ENCODE measurements around the gene CNTNAP2. TPM values are rescaled to one million over a fixed set of nuclear protein-coding genes. Genes with fewer than 3 reads are reported as not detected.
A peak's percentile ranks its signal among the peaks of the same experiment; 100 is the strongest.

Gene CNTNAP2
- total and polyA plus RNA-seq, 9 of the 15 experiments (the other 6 are each of a cell fraction or from before 2014, with no cell fraction given): 0.04 to 0.62 (median 0.09) TPM; not detected in 4

- no TSS peak for BruUV-seq (replicated peaks)
- H3K4me3 ChIP-seq: no peak overlapping the region
- CTCF ChIA-PET (ENCODE audit: low intra/inter-chr PET ratio): no interaction called here
- DNase-seq (ENCODE audit: extremely low read depth in 1 of 4, low spot score in 3 of 4): no peak
- WGBS (ENCODE audit: insufficient coverage, low coverage, missing lambda C conversion rate): 1% methylated on average over 11 of the region's 11 CpGs
- H4K20me1 ChIP-seq (replicated peaks; ENCODE audit: control insufficient read depth, insufficient read depth, low read length): no peaks in the 10 kb centered on the region
- H3K4me1 ChIP-seq (replicated peaks in 1 of 2; ENCODE audit: control insufficient read depth in 2 of 2, insufficient read depth in 2 of 2, low read length in 2 of 2): peaks cover 0 to 3% of the 10 kb centered on the region in 2 experiments; a peak in 1 of 5 replicates
- no peaks in the 10 kb centered on the region for H3K36me3 ChIP-seq (ENCODE audit: control insufficient read depth, insufficient read depth, low read length)
- H3K4me2 ChIP-seq (ENCODE audit: insufficient read depth, low read length): no peak overlapping the region
- peaks cover 0 to 5% of the 10 kb centered on the region in 2 experiments; a peak in 1 of 5 replicates for H3K27me3 ChIP-seq (ENCODE audit: control insufficient read depth in 2 of 2, insufficient read depth in 2 of 2, low read length in 2 of 2)
- 0 out of 2 replicates have a peak overlapping the region, but pooled peaks have one; percentile 10 for H2AFZ ChIP-seq (ENCODE audit: low read depth, low read length)
- H3K9ac ChIP-seq (ENCODE audit: insufficient read depth in 1 of 2, low read depth in 2 of 2, low read length in 2 of 2): no peak overlapping the region
- H3K79me2 ChIP-seq (ENCODE audit: control insufficient read depth, insufficient read depth, low read length): no peaks in the 10 kb centered on the region
- intact Hi-C loops (cut with micrococcal nuclease): no loop called here
- no peaks in the 10 kb centered on the region for H3K9me3 ChIP-seq (replicated peaks; ENCODE audit: control insufficient read depth, insufficient read depth, low read depth, low read length)
- in situ Hi-C loops (cut with MboI): no loop called here
- no peak for ATAC-seq
- FAIRE-seq: no peak
- H3K27ac ChIP-seq (ENCODE audit: extremely low read depth, low read depth, low read length): no peak overlapping the region
- POLR2A ChIA-PET: interaction anchor here (1.0 to 1.4 kb wide), 2 partner anchors 9 to 10 kb away, joined by 3 read pairs; no protein-coding TSS in a partner anchor
- H3K9me1 ChIP-seq (ENCODE audit: control insufficient read depth, insufficient read depth, low read length): no peaks in the 10 kb centered on the region
- TF ChIP-seq DPF2 (IDR thresholded peaks at IDR 0.05) (no peak), XRCC5 (IDR thresholded peaks at IDR 0.05; ENCODE audit: low read depth, low read length) (no peak)
These were observed 2186.9 kb downstream of the CNTNAP2 start for GRCh38 chr7:148303295-148304082.

GRCh38 chr7:148304083-148304335, 2187.4 kb downstream of the CNTNAP2 start:
- ChIA-PET CTCF (ENCODE audit: low intra/inter-chr PET ratio) (no interaction called here), POLR2A (interaction anchor here (0.6 to 1.4 kb wide), 2 partner anchors 11 to 259 kb away, joined by 3 to 4 read pairs; no protein-coding TSS in a partner anchor)
- Histone ChIP-seq H3K36me3 (ENCODE audit: control insufficient read depth, insufficient read depth, low read length) (no peaks in the 10 kb centered on the region), H3K4me3 (no peak overlapping the region), H3K9ac (ENCODE audit: insufficient read depth in 1 of 2, low read depth in 2 of 2, low read length in 2 of 2) (no peak overlapping the region), H3K9me3 (replicated peaks; ENCODE audit: control insufficient read depth, insufficient read depth, low read depth, low read length) (no peaks in the 10 kb centered on the region), H4K20me1 (replicated peaks; ENCODE audit: control insufficient read depth, insufficient read depth, low read length) (no peaks in the 10 kb centered on the region), H3K27ac (ENCODE audit: extremely low read depth, low read depth, low read length) (no peak overlapping the region), H3K9me1 (ENCODE audit: control insufficient read depth, insufficient read depth, low read length) (no peaks in the 10 kb centered on the region), H3K27me3 (ENCODE audit: control insufficient read depth in 2 of 2, insufficient read depth in 2 of 2, low read length in 2 of 2) (peaks cover 0 to 5% of the 10 kb centered on the region in 2 experiments; a peak in 1 of 5 replicates), H3K4me2 (ENCODE audit: insufficient read depth, low read length) (no peak overlapping the region), H3K4me1 (replicated peaks in 1 of 2; ENCODE audit: control insufficient read depth in 2 of 2, insufficient read depth in 2 of 2, low read length in 2 of 2) (peaks cover 0 to 3% of the 10 kb centered on the region in 2 experiments; a peak in 1 of 5 replicates), H2AFZ (ENCODE audit: low read depth, low read length) (0 out of 2 replicates have a peak overlapping the region, but pooled peaks have one; percentile 10), H3K79me2 (ENCODE audit: control insufficient read depth, insufficient read depth, low read length) (no peaks in the 10 kb centered on the region)
- in situ Hi-C loops (cut with MboI): no loop called here
- DNase-seq (ENCODE audit: extremely low read depth in 1 of 4, low spot score in 3 of 4): no peak
- FAIRE-seq: no peak
- TF ChIP-seq NBN (IDR thresholded peaks at IDR 0.05; ENCODE audit: low read depth): no peak
- no peak for TF ChIP-seq ZBTB17 (CRISPR knock-in tag; IDR thresholded peaks at IDR 0.05)
- no peak for TF ChIP-seq ZNF175 (CRISPR knock-in tag; IDR thresholded peaks at IDR 0.05; ENCODE audit: low read depth)
- no peak for TF ChIP-seq MYBL2 (IDR thresholded peaks at IDR 0.05; ENCODE audit: low read depth)
- TF ChIP-seq MYBL2 (CRISPR knock-in tag; IDR thresholded peaks at IDR 0.05; ENCODE audit: borderline replicate concordance): no peak
- WGBS (ENCODE audit: insufficient coverage, low coverage, missing lambda C conversion rate): 0% methylated on average over 2 of the region's 2 CpGs
- ATAC-seq: no peak
- intact Hi-C loops (cut with micrococcal nuclease): no loop called here
- BruUV-seq (replicated peaks): no TSS peak
